Fibroblast of the aortic adventitia (primary cell): Measurements from ENCODE around the gene AIRE. TPM values are rescaled to one million over a fixed set of nuclear protein-coding genes. Genes with fewer than 3 reads are reported as not detected.
"Not testable (repeated sequence)": the region's sequence is repeated elsewhere in the genome, so short reads cannot be mapped to it uniquely, and the experiment has no call there.

Experiments
- DNase-seq: peaks from one replicate; pipeline ENCODE4 v3.0.0-alpha.2; 2010; ENCODE audit warnings: low read depth
- H3K4me3 ChIP-seq: 2 replicates; pipeline ENCODE4 v1.5.1; 2011; ENCODE audit warnings: low read depth, mild to moderate bottlenecking, control low read depth, low read length, moderate library complexity
- CTCF ChIP-seq: IDR thresholded peaks from 2 replicates; pipeline ENCODE4 v1.5.1; 2011; ENCODE audit warnings: mild to moderate bottlenecking, low read length, control low read depth, inconsistent platforms; ENCODE audit not compliant: insufficient read depth
- small RNA-seq: library from RNA; depleted of rRNA; stranded (forward); fragments of <200 nt; gene quantifications from one replicate; pipeline ENCODE3, GENCODE V24; 2012
- total RNA-seq: library from RNA; depleted of rRNA; stranded (reverse); fragments of >200 nt; gene quantifications from 2 replicates; pipeline ENCODE4 v1.2.3, GENCODE V29; 2012; ENCODE audit warnings: low replicate concordance

The AIRE gene
- total RNA-seq, 1 donor: not detected

GRCh38 chr21:44338971-44339910, 53.6 kb downstream of the AIRE start, which contains the start of gene CFAP410:
Gene CFAP410 (minus strand): TSS chr21:44339390. CDS start chr21:44339194, 196 bp downstream.
- TF ChIP-seq CTCF: no peak
- DNase-seq: peak; percentile 94
- peak within 1 kb of the TSS; percentile 91 for H3K4me3 ChIP-seq

- not testable (repeated sequence) for DNase-seq
Observed at GRCh38 chr21:44341726-44342458, 56.2 kb downstream of the AIRE start.

GRCh38 chr21:44342981-44343380, 57.3 kb downstream of the AIRE start:
- H3K4me3 ChIP-seq, DNase-seq: not testable (repeated sequence)

More at GRCh38 chr21:44341726-44342458, 56.2 kb downstream of the AIRE start:
- H3K4me3 ChIP-seq: not testable (repeated sequence)

- DNase-seq: no peak
- H3K4me3 ChIP-seq: no peak overlapping the region
- TF ChIP-seq CTCF: no peak
Observed at GRCh38 chr21:44344541-44345183, 59.0 kb downstream of the AIRE start.

GRCh38 chr21:44345495-44345894, 59.8 kb downstream of the AIRE start:
- DNase-seq: no peak
- no peak overlapping the region for H3K4me3 ChIP-seq
- TF ChIP-seq CTCF: no peak

GRCh38 chr21:44347911-44348451, 62.3 kb downstream of the AIRE start:
- TF ChIP-seq CTCF: no peak
- no peak overlapping the region for H3K4me3 ChIP-seq
- DNase-seq: no peak

Small RNA genes lying within 50 kb of the gene (small RNA-seq; reads per million reads assigned to genes)
- not detected for gene AP001059.3

Other genes starting within 250 kb of the AIRE start
- gene PWP2, start 178.5 kb upstream of the AIRE start, total RNA-seq: 0.98 and 4.0 TPM in 2 replicates
- 11.1 and 28.3 TPM in 2 replicates for gene GATD3, start 152.2 kb upstream of the AIRE start, total RNA-seq
- gene ICOSLG, start 44.9 kb upstream of the AIRE start, total RNA-seq: 0.09 TPM in 1 of 2 replicates, not detected in the other
- not detected in 2 replicates for gene DNMT3L, start 24.0 kb upstream of the AIRE start, total RNA-seq
- 96.8 and 114 TPM in 2 replicates for gene PFKL, start 14.2 kb downstream of the AIRE start, total RNA-seq
- gene CFAP410, start 53.5 kb downstream of the AIRE start, total RNA-seq: 9.4 and 17.7 TPM in 2 replicates
- gene TRPM2, start 67.7 kb downstream of the AIRE start, total RNA-seq: 0.08 TPM in 1 of 2 replicates, not detected in the other
- gene LRRC3, start 169.6 kb downstream of the AIRE start, total RNA-seq: 0.16 and 0.45 TPM in 2 replicates